Ovary (tissue), 9 donors: Measurements from ENCODE around the gene ITGB2. TPM values are rescaled to one million over a fixed set of nuclear protein-coding genes. Genes with fewer than 3 reads are reported as not detected.
"Not testable (repeated sequence)": the region's sequence is repeated elsewhere in the genome, so short reads cannot be mapped to it uniquely, and the experiment has no call there.

ENCODE experiments used
- DNase-seq, 5 donors: peaks; one replicate each; pipeline ENCODE4 v3.0.0-alpha.2; 2019 to 2020
- H3K27ac ChIP-seq, 2 donors: fragments of 200-600 bp; one replicate each; pipeline versions ENCODE4 v1.5.1 to v1.8.0; 2019 to 2022
- H3K27me3 ChIP-seq: fragments of 200-600 bp; one replicate; pipeline ENCODE4 v1.8.0; 2022
- H3K36me3 ChIP-seq: fragments of 200-600 bp; sonication (generic); one replicate; pipeline ENCODE4 v1.5.1; 2019
- H3K4me1 ChIP-seq: one replicate; pipeline ENCODE4 v1.8.1; 2013; ENCODE audit warnings: mild to moderate bottlenecking, moderate library complexity; ENCODE audit not compliant: insufficient read depth
- H3K4me3 ChIP-seq: fragments of 200-600 bp; sonication (generic); one replicate; pipeline ENCODE4 v1.5.1; 2017
- H3K9me3 ChIP-seq, 2 donors: fragments of 200-600 bp in 1 of 2; sonication (generic) in 1 of 2; one replicate each; pipeline versions ENCODE4 v1.5.1 to v1.8.1; 2013 to 2019; ENCODE audit warnings: mild to moderate bottlenecking in 1 of 2, moderate library complexity in 1 of 2
- CTCF ChIP-seq, 3 donors: fragments of 450-650 bp in 2 of 3; fragments of 200-600 bp in 1 of 3; IDR thresholded peaks; one replicate each; pipeline versions ENCODE4 v1.5.1 to v1.8.0; 2016 to 2022; ENCODE audit warnings: antibody characterized with exemption in 3 of 3, mild to moderate bottlenecking in 1 of 3
- EP300 ChIP-seq: sonication (generic); formaldehyde crosslinking; IDR thresholded peaks from one replicate; pipeline ENCODE4 v1.6.1; 2017; ENCODE audit warnings: antibody characterized with exemption
- POLR2A ChIP-seq: fragments of 450-650 bp; IDR thresholded peaks from one replicate; pipeline ENCODE4 v1.6.1; 2017; ENCODE audit warnings: antibody characterized with exemption, mild to moderate bottlenecking, moderate library complexity
- WGBS, 3 donors: extraction: QIAGEN DNeasy Blood & Tissue Kit in 1 of 3; methylation state at CpG; one replicate each; pipeline versions ENCODE4 v1.1.5 to v1.1.7; 2013 to 2017; 5-methylcytosine and 5-hydroxymethylcytosine counted together
- intact Hi-C, 4 donors: fragments of 100-400 bp; cut with DNase I; formaldehyde crosslinking; loops; one replicate each; pipeline versions ENCODE4 v1.11.0 to v1.15.1; 2022 to 2023
- polyA plus RNA-seq, 2 donors: library from polyadenylated mRNA; stranded (reverse); fragments of 200-250 nt in 1 of 2; fragments of 350-450 nt in 1 of 2; fragmentation: Illumina TruSeq in 1 of 2; extraction: RNeasy Lipid Tissue Mini Kit (QIAGEN cat#74804) in 1 of 2; gene quantifications; one replicate each; pipeline ENCODE4 v1.2.3, GENCODE V29; 2013 to 2014
- total RNA-seq, 7 donors: library from RNA; depleted of rRNA in 2 of 7; stranded (reverse); fragments of >200 nt in 2 of 7; fragmentation: NEBNext Ultra II Directional in 3 of 7; extraction: Animal tissue kit (Norgen Biotek cat#: 25700) in 3 of 7; gene quantifications; one replicate each; pipeline versions ENCODE4 v1.1.0 to v1.2.4, GENCODE V29; 2016 to 2023
- donor health status: DM: no; HTN: no; CAD: no; lungs with moderate emphysema.
- donor health status: DM: no; HTN: no; CAD: no.
- donor health status: Bipolar disorder and iron deficiency.
- donor health status: DM: yes; HTN: yes; CAD: no.
- donor health status: DM: no; HTN: no; CAD: no.
- donor health status: DM: yes; HTN: yes; CAD: no.

ITGB2 gene
- total and polyA plus RNA-seq, 9 donors = 9.6 to 58.3 (median 17.6) TPM

GRCh38 chr21:44929242-44929798 lies 8.6 kb upstream of the ITGB2 start:
- no peak overlapping the region for H3K27ac ChIP-seq

GRCh38 chr21:44928500-44929241 lies 8.0 kb upstream of the ITGB2 start:
- H3K9me3 ChIP-seq, H3K36me3 ChIP-seq, H3K27ac ChIP-seq, H3K4me3 ChIP-seq, H3K27me3 ChIP-seq, H3K4me1 ChIP-seq, DNase-seq, intact Hi-C loops: not testable (repeated sequence)
- 48 to 57% (median 49%) methylated on average over 16 of the region's 16 CpGs for WGBS, 3 donors

More at GRCh38 chr21:44929242-44929798, 8.6 kb upstream of the ITGB2 start:
- Histone ChIP-seq H3K4me3 (no peak overlapping the region), H3K9me3 (peaks cover 0 to 6% of the 10 kb centered on the region in 2 donors), H3K36me3 (no peaks in the 10 kb centered on the region), H3K27me3 (peaks cover 7% of the 10 kb centered on the region), H3K4me1 (no peaks in the 10 kb centered on the region)
- TF ChIP-seq POLR2A (no peak), EP300 (no peak), CTCF (IDR thresholded peaks at IDR 0.05) (no peak)
- no peak for DNase-seq
- 84 to 91% (median 85%) methylated on average over 6 of the region's 6 CpGs for WGBS, 3 donors
- intact Hi-C loops = no loop called here

GRCh38 chr21:44927587-44928461 lies 7.1 kb upstream of the ITGB2 start:
- no peak for TF ChIP-seq EP300
- no peak for TF ChIP-seq CTCF (IDR thresholded peaks at IDR 0.05)
- TF ChIP-seq POLR2A = no peak

GRCh38 chr21:44927259-44927586 lies 6.5 kb upstream of the ITGB2 start:
- intact Hi-C loops = no loop called here
- Histone ChIP-seq H3K4me3 (no peak overlapping the region), H3K36me3 (no peaks in the 10 kb centered on the region), H3K27ac (no peak overlapping the region), H3K4me1 (no peaks in the 10 kb centered on the region), H3K9me3 (peaks cover 0 to 6% of the 10 kb centered on the region in 2 donors), H3K27me3 (peaks cover 3% of the 10 kb centered on the region)
- 4 to 19% (median 14%) methylated on average over 4 of the region's 4 CpGs for WGBS, 3 donors
- TF ChIP-seq CTCF (IDR thresholded peaks at IDR 0.05) (no peak), EP300 (no peak)
- DNase-seq = no peak

More at GRCh38 chr21:44927587-44928461, 7.1 kb upstream of the ITGB2 start:
- 6 to 13% (median 7%) methylated on average over 19 of the region's 19 CpGs for WGBS, 3 donors
- H3K4me1 ChIP-seq = no peaks in the 10 kb centered on the region
- H3K9me3 ChIP-seq = peaks cover 0 to 6% of the 10 kb centered on the region in 2 donors
- DNase-seq = no peak
- no peak overlapping the region for H3K27ac ChIP-seq
- peaks cover 7% of the 10 kb centered on the region for H3K27me3 ChIP-seq
- H3K36me3 ChIP-seq = no peaks in the 10 kb centered on the region
- H3K4me3 ChIP-seq = no peak overlapping the region
- intact Hi-C loops = no loop called here
